ENCODE data around the gene FTO.

DNA sequence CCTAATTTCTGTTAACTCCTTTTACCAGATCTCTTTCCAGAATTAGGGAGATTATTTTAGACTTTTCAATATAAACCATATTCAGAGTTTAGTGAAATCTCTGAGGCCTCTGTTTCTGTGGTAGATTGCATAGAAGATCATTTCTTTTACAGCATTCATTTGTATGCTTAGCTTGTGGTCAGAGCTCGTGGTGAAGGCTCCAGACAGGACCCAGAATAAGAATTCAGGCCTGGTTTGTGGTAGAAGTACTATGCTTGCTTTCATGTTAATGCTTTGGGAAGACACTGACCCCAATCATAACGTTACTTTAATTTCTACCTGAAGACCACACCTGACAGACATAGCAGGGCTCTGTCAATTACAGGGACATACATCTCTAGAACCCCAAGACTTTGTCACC is 258.1 kb downstream of the FTO start:
- no peak for TF ChIP-seq POLR2AphosphoS5 (IDR thresholded peaks at IDR 0.05)
- TF ChIP-seq, protein P1, sequence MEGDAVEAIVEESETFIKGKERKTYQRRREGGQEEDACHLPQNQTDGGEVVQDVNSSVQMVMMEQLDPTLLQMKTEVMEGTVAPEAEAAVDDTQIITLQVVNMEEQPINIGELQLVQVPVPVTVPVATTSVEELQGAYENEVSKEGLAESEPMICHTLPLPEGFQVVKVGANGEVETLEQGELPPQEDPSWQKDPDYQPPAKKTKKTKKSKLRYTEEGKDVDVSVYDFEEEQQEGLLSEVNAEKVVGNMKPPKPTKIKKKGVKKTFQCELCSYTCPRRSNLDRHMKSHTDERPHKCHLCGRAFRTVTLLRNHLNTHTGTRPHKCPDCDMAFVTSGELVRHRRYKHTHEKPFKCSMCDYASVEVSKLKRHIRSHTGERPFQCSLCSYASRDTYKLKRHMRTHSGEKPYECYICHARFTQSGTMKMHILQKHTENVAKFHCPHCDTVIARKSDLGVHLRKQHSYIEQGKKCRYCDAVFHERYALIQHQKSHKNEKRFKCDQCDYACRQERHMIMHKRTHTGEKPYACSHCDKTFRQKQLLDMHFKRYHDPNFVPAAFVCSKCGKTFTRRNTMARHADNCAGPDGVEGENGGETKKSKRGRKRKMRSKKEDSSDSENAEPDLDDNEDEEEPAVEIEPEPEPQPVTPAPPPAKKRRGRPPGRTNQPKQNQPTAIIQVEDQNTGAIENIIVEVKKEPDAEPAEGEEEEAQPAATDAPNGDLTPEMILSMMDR (IDR thresholded peaks at IDR 0.05): no peak
- no peak for TF ChIP-seq POLR2A (IDR thresholded peaks at IDR 0.05)
